GM12801 (cell line): ENCODE measurements around the gene COX18.

Experiments used
- CTCF ChIP-seq: IDR thresholded peaks from one replicate; pipeline ENCODE4 v1.5.1; 2011; ENCODE audit warnings: control low read depth; ENCODE audit not compliant: insufficient read length; ENCODE audit errors: extremely low read depth

Gene COX18

GRCh38 chr4:73069338-73070073, at the start of gene COX18:
COX18 (minus strand) TSS chr4:73069716; CDS start chr4:73069649, 67 bp downstream.
- TF ChIP-seq CTCF: no peak

GRCh38 chr4:73109493-73109892, 40.0 kb upstream of the COX18 start:
- TF ChIP-seq CTCF: no peak

- no peak for TF ChIP-seq CTCF
Observed at GRCh38 chr4:73104695-73105094, 35.2 kb upstream of the COX18 start.

DNA sequence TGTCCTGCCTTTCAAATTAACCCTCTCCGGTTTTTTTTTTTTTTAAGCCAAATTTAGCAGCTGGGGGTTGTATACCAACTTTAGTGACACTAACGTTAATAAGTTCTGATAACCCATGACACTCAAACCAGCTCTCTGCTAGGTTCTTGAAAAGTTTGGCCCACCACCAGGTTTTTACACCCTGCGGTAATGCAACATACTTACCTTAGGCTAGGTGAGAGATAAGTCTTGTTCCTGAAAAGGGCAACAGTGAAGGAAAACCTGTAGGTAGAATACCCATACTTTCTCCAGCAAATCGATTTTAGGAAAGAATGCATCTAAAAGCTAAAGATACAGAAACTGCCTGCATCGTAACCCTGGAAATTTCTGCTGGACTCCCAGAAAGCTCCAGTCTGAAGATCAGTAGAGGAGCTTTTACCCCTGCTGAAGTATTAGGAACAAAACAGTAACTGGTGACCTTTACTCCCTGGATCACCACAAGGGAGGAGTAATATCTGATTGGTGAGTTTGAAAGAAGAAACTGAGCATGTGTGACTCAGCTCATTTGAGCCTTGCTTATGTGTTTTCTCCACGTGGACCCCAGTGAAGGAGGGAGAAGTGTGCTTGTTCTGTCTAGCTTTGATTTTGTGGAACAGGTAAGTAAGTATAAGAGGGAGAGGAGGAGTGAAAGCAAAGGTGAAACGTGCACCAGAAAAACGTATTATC, 34.4 kb upstream of the COX18 start:
- no peak for TF ChIP-seq CTCF

DNA sequence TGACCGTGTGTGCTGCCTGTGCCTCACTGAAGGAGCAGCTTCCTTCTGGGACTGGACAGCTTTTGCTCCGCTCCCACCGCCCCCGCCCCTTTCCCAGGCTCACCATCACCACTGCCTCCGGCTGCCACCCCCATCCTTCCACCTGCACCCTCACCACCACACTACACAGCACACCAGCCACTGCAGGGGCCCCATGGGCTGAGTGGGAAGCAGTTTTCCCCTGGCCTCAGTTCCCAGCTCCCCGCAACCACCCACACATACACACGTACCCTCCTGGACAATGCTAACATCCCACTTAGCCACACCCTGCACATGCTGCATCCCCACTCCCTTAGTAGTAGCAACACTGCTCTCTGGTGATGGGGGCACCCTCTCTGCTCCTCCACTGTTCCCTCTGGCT, 29.6 kb upstream of the COX18 start:
- TF ChIP-seq CTCF: no peak

DNA sequence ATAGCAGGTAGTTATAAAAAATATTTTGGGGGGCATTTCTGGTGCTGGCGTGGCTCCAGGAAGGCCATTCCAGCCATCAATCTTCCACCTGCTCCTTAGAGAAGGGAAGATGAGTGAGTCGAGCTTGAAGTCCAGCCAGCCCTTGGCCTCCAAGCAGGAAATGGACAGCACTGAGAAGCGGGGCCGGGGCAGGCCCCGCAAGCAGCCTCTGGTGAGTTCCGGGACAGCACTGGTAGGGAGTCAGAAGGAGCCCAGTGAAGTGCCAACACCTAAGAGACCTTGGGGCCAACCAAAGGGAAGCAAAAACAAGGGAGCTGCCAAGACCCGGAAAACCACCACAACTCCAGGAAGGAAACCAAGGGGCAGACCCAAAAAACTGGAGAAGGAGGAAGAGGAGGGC, 29.2 kb upstream of the COX18 start:
- TF ChIP-seq CTCF: no peak

- no peak for TF ChIP-seq CTCF
Observed at GRCh38 chr4:73098016-73098415, 28.5 kb upstream of the COX18 start.
